ENCODE data around the gene REEP1.
A peak's percentile ranks its signal among the peaks of the same experiment; 100 is the strongest.

REEP1 gene

GRCh38 chr2:86195808-86196387 lies 141.5 kb downstream of the REEP1 start:
- no peak for DNase-seq (ENCODE audit: low read depth)

- DNase-seq (ENCODE audit: low read depth) = peak; percentile 91
These were observed 142.2 kb downstream of the REEP1 start, which contains the start of gene IMMT for GRCh38 chr2:86195055-86195807. TSS of gene IMMT (minus strand) at chr2:86195462. CDS start at chr2:86195382, 80 bp downstream.

- no peak for DNase-seq (ENCODE audit: low read depth)
These were observed 142.7 kb downstream of the REEP1 start for GRCh38 chr2:86194751-86195054.

- no peak for DNase-seq (ENCODE audit: low read depth)
These were observed 143.4 kb downstream of the REEP1 start for GRCh38 chr2:86193901-86194567.

- DNase-seq (ENCODE audit: low read depth) = no peak
These were observed 147.5 kb downstream of the REEP1 start for GRCh38 chr2:86189782-86190416.

GRCh38 chr2:86186431-86186830 lies 151.0 kb downstream of the REEP1 start:
- no peak for DNase-seq (ENCODE audit: low read depth)

GRCh38 chr2:86185517-86186212 lies 151.8 kb downstream of the REEP1 start:
- no peak for DNase-seq (ENCODE audit: low read depth)

GRCh38 chr2:86176597-86176996 lies 160.8 kb downstream of the REEP1 start:
- no peak for DNase-seq (ENCODE audit: low read depth)

GRCh38 chr2:86175828-86176227 lies 161.6 kb downstream of the REEP1 start:
- DNase-seq (ENCODE audit: low read depth) = no peak

- no peak for DNase-seq (ENCODE audit: low read depth)
These were observed 163.0 kb downstream of the REEP1 start for GRCh38 chr2:86174445-86174844.

GRCh38 chr2:86172610-86173009 lies 164.8 kb downstream of the REEP1 start:
- no peak for DNase-seq (ENCODE audit: low read depth)

GRCh38 chr2:86171295-86171694 lies 166.1 kb downstream of the REEP1 start:
- no peak for DNase-seq (ENCODE audit: low read depth)

- no peak for DNase-seq (ENCODE audit: low read depth)
These were observed 167.0 kb downstream of the REEP1 start for GRCh38 chr2:86170449-86170848.

Measured in stimulated activated CD8-positive, alpha-beta memory T cell treated with anti-CD3 and anti-CD28 coated beads, Interleukin-12 subunit alpha, Interleukin-12 subunit beta, amount 100 ng/mL, for 1 hour (primary cell).